Fibroblast of the aortic adventitia (primary cell): ENCODE data around the gene PELI3. TPM values are rescaled to one million over a fixed set of nuclear protein-coding genes. Genes with fewer than 3 reads are reported as not detected.

Experiments used
- DNase-seq: peaks from one replicate; pipeline ENCODE4 v3.0.0-alpha.2; 2010; ENCODE audit warnings: low read depth
- H3K4me3 ChIP-seq: 2 replicates; pipeline ENCODE4 v1.5.1; 2011; ENCODE audit warnings: low read depth, mild to moderate bottlenecking, control low read depth, low read length, moderate library complexity
- CTCF ChIP-seq: IDR thresholded peaks from 2 replicates; pipeline ENCODE4 v1.5.1; 2011; ENCODE audit warnings: mild to moderate bottlenecking, low read length, control low read depth, inconsistent platforms; ENCODE audit not compliant: insufficient read depth
- small RNA-seq: library from RNA; depleted of rRNA; stranded (forward); fragments of <200 nt; gene quantifications from one replicate; pipeline ENCODE3, GENCODE V24; 2012
- total RNA-seq: library from RNA; depleted of rRNA; stranded (reverse); fragments of >200 nt; gene quantifications from 2 replicates; pipeline ENCODE4 v1.2.3, GENCODE V29; 2012; ENCODE audit warnings: low replicate concordance

PELI3 gene
- total RNA-seq, 1 donor: 10.8 TPM

- no peak for TF ChIP-seq CTCF
- no peak for DNase-seq
- no peak overlapping the region for H3K4me3 ChIP-seq
Measured at GRCh38 chr11:66523611-66524010, 56.9 kb downstream of the PELI3 start.

- TF ChIP-seq CTCF: no peak
- no peak overlapping the region for H3K4me3 ChIP-seq
- no peak for DNase-seq
Measured at GRCh38 chr11:66524304-66525040, 57.8 kb downstream of the PELI3 start.

Small RNAs within 50 kb of the gene (small RNA-seq; reads per million reads assigned to genes)
- gene RF00416: not detected

Other genes with a start within 250 kb of the PELI3 start
- gene KLC2, start 209.2 kb upstream of the PELI3 start, total RNA-seq: 11.5 and 15.9 TPM in 2 replicates
- gene RAB1B, start 198.3 kb upstream of the PELI3 start, total RNA-seq: 69.1 and 85.1 TPM in 2 replicates
- 1.1 TPM in 1 of 2 replicates, not detected in the other for gene CNIH2, start 188.7 kb upstream of the PELI3 start, total RNA-seq
- gene YIF1A, start 177.8 kb upstream of the PELI3 start, total RNA-seq: 35.0 and 119 TPM in 2 replicates
- gene TMEM151A, start 175.0 kb upstream of the PELI3 start, total RNA-seq: 0.27 and 0.41 TPM in 2 replicates
- gene CD248, start 149.9 kb upstream of the PELI3 start, total RNA-seq: 99.1 and 193 TPM in 2 replicates
- gene RIN1, start 130.5 kb upstream of the PELI3 start, total RNA-seq: 10.1 and 45.3 TPM in 2 replicates
- gene BRMS1, start 121.8 kb upstream of the PELI3 start, total RNA-seq: 22.6 and 38.5 TPM in 2 replicates
- gene B4GAT1, start 119.3 kb upstream of the PELI3 start, total RNA-seq: 21.5 and 36.3 TPM in 2 replicates
- gene SLC29A2, start 95.1 kb upstream of the PELI3 start, total RNA-seq: 0.36 TPM in 1 of 2 replicates, not detected in the other
- gene NPAS4, start 45.9 kb upstream of the PELI3 start, total RNA-seq: 0.18 TPM in 1 of 2 replicates, not detected in the other
- 39.4 and 40.0 TPM in 2 replicates for gene MRPL11, start 28.1 kb upstream of the PELI3 start, total RNA-seq
- 19.0 and 31.7 TPM in 2 replicates for gene DPP3, start 13.5 kb downstream of the PELI3 start, total RNA-seq
- gene BBS1, start 43.7 kb downstream of the PELI3 start, total RNA-seq: 41.7 and 54.7 TPM in 2 replicates
- gene ZDHHC24, start 79.1 kb downstream of the PELI3 start, total RNA-seq: 8.6 and 11.0 TPM in 2 replicates
- gene ACTN3, start 80.0 kb downstream of the PELI3 start, total RNA-seq: not detected in 2 replicates
- 35.0 and 47.1 TPM in 2 replicates for gene CTSF, start 101.7 kb downstream of the PELI3 start, total RNA-seq
- 0.45 and 1.1 TPM in 2 replicates for gene CCDC87, start 126.2 kb downstream of the PELI3 start, total RNA-seq
- 28.3 and 54.4 TPM in 2 replicates for gene CCS, start 126.3 kb downstream of the PELI3 start, total RNA-seq
- gene RBM14, start 149.7 kb downstream of the PELI3 start, total RNA-seq: 11.4 and 26.9 TPM in 2 replicates
- gene RBM4, start 171.8 kb downstream of the PELI3 start, total RNA-seq: 34.5 and 73.8 TPM in 2 replicates
- gene RBM4B, start 211.0 kb downstream of the PELI3 start, total RNA-seq: 7.5 and 23.9 TPM in 2 replicates